Memory B cell (primary cell): ENCODE data around the gene PRSS23.

ENCODE experiments used
- ATAC-seq: fragments of 150-1000 bp; cut with Tn5 transposase; 2 replicates; pipeline ENCODE4 v1.10.0; 2021; ENCODE audit warnings: low read depth, mild to moderate bottlenecking, moderate library complexity
- DNase-seq, 2 donors: peaks; one replicate each; pipeline ENCODE4 v3.0.0; 2022; ENCODE audit warnings: low spot score in 2 of 2
- H3K27ac Mint-ChIP-seq: one replicate; pipeline ENCODE4 v1.8.0; 2022; ENCODE audit warnings: mild to moderate bottlenecking, moderate library complexity, mixed read lengths
- H3K27me3 Mint-ChIP-seq: one replicate; pipeline ENCODE4 v1.8.0; 2022; ENCODE audit warnings: mixed read lengths
- H3K36me3 Mint-ChIP-seq: one replicate; pipeline ENCODE4 v1.8.0; 2022; ENCODE audit warnings: mild to moderate bottlenecking, mixed read lengths
- H3K4me1 Mint-ChIP-seq: one replicate; pipeline ENCODE4 v1.8.0; 2022; ENCODE audit warnings: mixed read lengths
- H3K4me3 Mint-ChIP-seq: one replicate; pipeline ENCODE4 v1.8.0; 2022; ENCODE audit warnings: mild to moderate bottlenecking, moderate library complexity, mixed read lengths
- H3K9me3 Mint-ChIP-seq: one replicate; pipeline ENCODE4 v1.8.0; 2022; ENCODE audit warnings: mixed read lengths

PRSS23 gene

GRCh38 chr11:86781546-86781945 is 18.8 kb upstream of the PRSS23 start:
- no peaks in the 10 kb centered on the region for H3K9me3 Mint-ChIP-seq
- no peaks in the 10 kb centered on the region for H3K36me3 Mint-ChIP-seq
- H3K27ac Mint-ChIP-seq = no peak overlapping the region
- DNase-seq (no peak), ATAC-seq (no peak)
- H3K4me1 Mint-ChIP-seq = no peaks in the 10 kb centered on the region
- H3K27me3 Mint-ChIP-seq = peaks cover 2% of the 10 kb centered on the region
- H3K4me3 Mint-ChIP-seq = no peak overlapping the region

- Mint-ChIP-seq H3K36me3 (no peaks in the 10 kb centered on the region), H3K27me3 (peaks cover 5% of the 10 kb centered on the region), H3K9me3 (no peaks in the 10 kb centered on the region), H3K4me1 (no peaks in the 10 kb centered on the region), H3K27ac (no peak overlapping the region), H3K4me3 (no peak overlapping the region)
- DNase-seq = no peak
- no peak for ATAC-seq
Measured at GRCh38 chr11:86782742-86783141, 17.6 kb upstream of the PRSS23 start.

- ATAC-seq (no peak), DNase-seq (no peak)
- Mint-ChIP-seq H3K4me1 (no peaks in the 10 kb centered on the region), H3K4me3 (no peak overlapping the region), H3K36me3 (no peaks in the 10 kb centered on the region), H3K27ac (no peak overlapping the region), H3K27me3 (peaks cover 5% of the 10 kb centered on the region), H3K9me3 (no peaks in the 10 kb centered on the region)
Measured at GRCh38 chr11:86783661-86784060, 16.7 kb upstream of the PRSS23 start.

GRCh38 chr11:86784241-86784681 is 16.1 kb upstream of the PRSS23 start:
- H3K27ac Mint-ChIP-seq = no peak overlapping the region
- DNase-seq (no peak), ATAC-seq (no peak)
- no peaks in the 10 kb centered on the region for H3K4me1 Mint-ChIP-seq
- H3K9me3 Mint-ChIP-seq = no peaks in the 10 kb centered on the region
- no peaks in the 10 kb centered on the region for H3K36me3 Mint-ChIP-seq
- H3K4me3 Mint-ChIP-seq = no peak overlapping the region
- H3K27me3 Mint-ChIP-seq = peaks cover 5% of the 10 kb centered on the region

DNA sequence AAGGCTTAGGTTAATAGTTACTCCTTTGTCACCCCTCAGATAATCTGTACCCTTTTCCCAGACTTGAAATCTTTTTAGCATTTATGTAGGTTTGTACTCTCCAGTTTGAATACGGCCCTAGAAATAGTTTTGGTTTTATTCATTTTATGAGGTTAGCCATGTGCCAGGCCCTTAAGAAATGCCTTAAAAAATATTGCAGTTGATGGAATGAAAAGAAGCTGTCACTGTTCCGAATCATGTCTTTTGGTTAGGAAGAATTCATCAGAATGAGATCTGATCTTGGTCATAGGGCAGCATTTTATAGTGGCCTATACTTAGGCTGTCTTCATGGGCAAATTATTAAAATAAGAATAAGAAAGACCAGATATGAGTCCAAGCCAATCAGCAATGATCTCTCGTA is 14.8 kb upstream of the PRSS23 start:
- ATAC-seq (no peak), DNase-seq (no peak)
- H3K27ac Mint-ChIP-seq = no peak overlapping the region
- no peaks in the 10 kb centered on the region for H3K4me1 Mint-ChIP-seq
- peaks cover 5% of the 10 kb centered on the region for H3K27me3 Mint-ChIP-seq
- no peaks in the 10 kb centered on the region for H3K9me3 Mint-ChIP-seq
- H3K36me3 Mint-ChIP-seq = no peaks in the 10 kb centered on the region
- H3K4me3 Mint-ChIP-seq = no peak overlapping the region

DNA sequence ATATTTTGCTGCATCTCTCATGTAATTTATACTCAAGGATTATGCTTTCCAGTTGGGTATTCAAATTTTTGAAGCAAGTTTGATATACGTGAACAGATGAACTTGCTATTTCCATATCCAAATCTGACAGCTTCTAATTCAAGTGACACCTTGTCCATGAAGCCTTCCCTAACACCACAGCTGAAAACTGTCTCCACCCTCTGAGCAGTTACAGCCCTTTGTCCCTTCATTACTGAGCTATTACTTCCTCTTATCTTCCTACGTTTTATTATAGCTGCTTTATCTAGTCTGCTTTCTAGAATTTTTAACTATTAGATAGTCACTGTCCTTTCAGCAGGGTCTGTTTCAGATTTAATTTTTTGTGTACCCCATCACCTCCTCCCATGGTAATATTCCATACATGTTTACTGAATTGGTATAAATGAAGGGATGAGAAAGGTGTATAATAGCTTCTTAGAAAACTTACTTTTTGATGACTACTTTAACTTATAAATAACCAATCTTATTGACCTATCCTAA is 13.3 kb upstream of the PRSS23 start:
- H3K4me1 Mint-ChIP-seq = no peaks in the 10 kb centered on the region
- H3K27me3 Mint-ChIP-seq = peaks cover 5% of the 10 kb centered on the region
- no peak overlapping the region for H3K4me3 Mint-ChIP-seq
- no peaks in the 10 kb centered on the region for H3K9me3 Mint-ChIP-seq
- DNase-seq (no peak), ATAC-seq (no peak)
- no peaks in the 10 kb centered on the region for H3K36me3 Mint-ChIP-seq
- no peak overlapping the region for H3K27ac Mint-ChIP-seq

DNA sequence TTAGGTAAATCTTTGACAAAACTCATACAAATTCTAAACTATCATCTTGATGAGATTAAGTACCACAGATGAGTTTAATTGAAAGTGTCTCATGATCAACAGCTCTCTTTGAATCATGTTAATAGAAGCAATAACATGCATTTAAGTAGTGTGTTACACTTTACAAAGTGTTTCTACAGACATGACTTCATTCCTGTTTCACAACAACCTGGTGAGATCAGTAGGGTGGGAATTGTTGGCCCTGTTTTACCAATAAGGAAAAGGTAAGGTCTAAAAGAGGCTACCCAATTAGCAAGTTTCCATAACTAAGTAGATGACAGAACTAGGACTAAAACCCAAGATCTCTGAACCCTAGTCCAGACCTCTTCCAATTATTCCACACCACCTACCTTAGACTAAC is 12.7 kb upstream of the PRSS23 start:
- H3K4me1 Mint-ChIP-seq = no peaks in the 10 kb centered on the region
- no peak overlapping the region for H3K4me3 Mint-ChIP-seq
- no peak overlapping the region for H3K27ac Mint-ChIP-seq
- no peaks in the 10 kb centered on the region for H3K36me3 Mint-ChIP-seq
- no peaks in the 10 kb centered on the region for H3K9me3 Mint-ChIP-seq
- DNase-seq (no peak), ATAC-seq (no peak)
- H3K27me3 Mint-ChIP-seq = peaks cover 5% of the 10 kb centered on the region

DNA sequence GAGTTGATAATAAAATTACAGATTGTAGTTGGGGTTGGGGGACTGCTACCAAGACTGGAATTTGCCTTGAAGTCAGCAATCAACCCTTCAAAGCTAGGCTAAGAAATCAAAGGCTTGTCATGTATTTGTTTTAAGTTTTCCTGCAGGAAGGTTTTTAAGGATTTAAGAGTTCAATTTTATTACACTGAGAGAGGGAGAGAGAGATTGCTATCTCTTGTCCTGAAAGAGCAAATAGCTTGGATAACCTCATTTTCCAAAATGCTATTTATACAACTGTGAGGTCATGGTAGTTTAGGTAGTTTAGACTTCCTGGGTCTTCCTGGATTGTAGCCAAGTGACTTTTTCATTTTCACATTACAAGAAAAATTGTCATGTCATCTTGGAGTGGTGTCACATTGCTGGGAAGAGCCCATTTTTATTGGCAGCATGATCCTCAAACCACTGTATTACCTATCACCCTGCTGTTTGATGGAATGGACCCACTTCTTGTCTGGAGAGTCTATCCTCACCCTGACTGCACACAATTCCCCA is 10.1 kb upstream of the PRSS23 start:
- DNase-seq = no peak
- no peak overlapping the region for H3K4me3 Mint-ChIP-seq
- ATAC-seq = no peak
- H3K4me1 Mint-ChIP-seq = no peaks in the 10 kb centered on the region
- H3K27me3 Mint-ChIP-seq = peaks cover 7% of the 10 kb centered on the region
- H3K36me3 Mint-ChIP-seq = no peaks in the 10 kb centered on the region
- H3K27ac Mint-ChIP-seq = no peak overlapping the region
- no peaks in the 10 kb centered on the region for H3K9me3 Mint-ChIP-seq

GRCh38 chr11:86790867-86791849 is 9.2 kb upstream of the PRSS23 start:
- peaks cover 7% of the 10 kb centered on the region for H3K27me3 Mint-ChIP-seq
- no peaks in the 10 kb centered on the region for H3K9me3 Mint-ChIP-seq
- ATAC-seq (no peak), DNase-seq (no peak)
- H3K36me3 Mint-ChIP-seq = no peaks in the 10 kb centered on the region
- H3K27ac Mint-ChIP-seq = no peak overlapping the region
- H3K4me3 Mint-ChIP-seq = no peak overlapping the region
- no peaks in the 10 kb centered on the region for H3K4me1 Mint-ChIP-seq

DNA sequence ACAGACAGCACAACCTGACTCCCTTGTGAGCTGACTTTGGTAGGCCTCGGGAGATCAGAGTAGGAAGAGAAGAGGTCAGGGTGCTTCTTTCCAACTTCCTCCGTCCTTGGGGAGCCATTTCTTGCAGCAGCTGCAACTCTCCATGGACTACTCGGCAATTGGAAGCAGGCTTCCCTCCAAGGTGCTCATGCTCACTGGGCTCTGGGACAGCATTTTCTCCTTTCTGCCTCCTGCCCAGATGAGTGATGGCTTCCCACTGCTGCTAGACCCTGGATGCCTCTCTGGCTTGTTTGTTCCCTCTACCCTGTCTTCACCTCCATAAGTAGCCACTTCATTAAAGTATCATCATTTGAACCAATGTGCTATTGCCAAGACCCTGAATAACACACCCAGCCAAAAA is 8.2 kb upstream of the PRSS23 start:
- Mint-ChIP-seq H3K4me1 (no peaks in the 10 kb centered on the region), H3K27me3 (peaks cover 4% of the 10 kb centered on the region), H3K4me3 (no peak overlapping the region)

GRCh38 chr11:86793307-86793706 is 7.0 kb upstream of the PRSS23 start:
- Mint-ChIP-seq H3K4me3 (no peak overlapping the region), H3K36me3 (no peaks in the 10 kb centered on the region), H3K9me3 (no peaks in the 10 kb centered on the region), H3K27me3 (peaks cover 7% of the 10 kb centered on the region), H3K27ac (no peak overlapping the region), H3K4me1 (no peaks in the 10 kb centered on the region)
- no peak for ATAC-seq
- DNase-seq = no peak

More for the DNA sequence above, 8.2 kb upstream of the PRSS23 start:
- Mint-ChIP-seq H3K9me3 (no peaks in the 10 kb centered on the region), H3K27ac (no peak overlapping the region), H3K36me3 (no peaks in the 10 kb centered on the region)
- DNase-seq (no peak), ATAC-seq (no peak)

- H3K4me1 Mint-ChIP-seq = peaks cover 5% of the 10 kb centered on the region
- DNase-seq (no peak), ATAC-seq (no peak)
- H3K27me3 Mint-ChIP-seq = peaks cover 15% of the 10 kb centered on the region
- no peak overlapping the region for H3K27ac Mint-ChIP-seq
- no peaks in the 10 kb centered on the region for H3K36me3 Mint-ChIP-seq
- no peak overlapping the region for H3K4me3 Mint-ChIP-seq
- no peaks in the 10 kb centered on the region for H3K9me3 Mint-ChIP-seq
Measured at GRCh38 chr11:86795511-86795910, 4.8 kb upstream of the PRSS23 start.

DNA sequence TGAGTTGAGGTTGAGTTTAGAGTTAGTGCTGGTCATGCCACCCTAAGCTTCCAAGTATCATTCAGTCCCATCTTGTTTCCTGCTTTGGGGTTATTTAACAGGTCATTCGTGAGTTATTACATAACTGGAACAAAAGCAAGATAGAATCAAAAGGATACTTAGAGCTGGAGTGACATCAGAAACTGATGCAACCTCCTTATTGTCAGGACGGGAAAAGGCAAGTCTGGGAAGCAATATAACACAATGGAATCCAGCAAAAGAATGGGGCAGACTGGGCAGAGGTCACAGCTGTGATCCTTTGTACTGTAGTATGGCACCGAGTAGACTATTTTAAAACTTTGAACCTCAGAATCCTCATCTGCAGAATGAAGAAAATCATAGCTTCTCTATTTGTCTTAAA is 4.4 kb upstream of the PRSS23 start:
- no peak for ATAC-seq
- H3K27me3 Mint-ChIP-seq = peaks cover 17% of the 10 kb centered on the region
- H3K9me3 Mint-ChIP-seq = no peaks in the 10 kb centered on the region
- H3K4me3 Mint-ChIP-seq = no peak overlapping the region
- no peak overlapping the region for H3K27ac Mint-ChIP-seq
- H3K36me3 Mint-ChIP-seq = no peaks in the 10 kb centered on the region
- H3K4me1 Mint-ChIP-seq = peaks cover 7% of the 10 kb centered on the region
- DNase-seq = no peak

- no peak overlapping the region for H3K4me3 Mint-ChIP-seq
- peaks cover 8% of the 10 kb centered on the region for H3K4me1 Mint-ChIP-seq
- H3K36me3 Mint-ChIP-seq = no peaks in the 10 kb centered on the region
- ATAC-seq (no peak), DNase-seq (no peak)
- no peak overlapping the region for H3K27ac Mint-ChIP-seq
- no peaks in the 10 kb centered on the region for H3K9me3 Mint-ChIP-seq
- peaks cover 21% of the 10 kb centered on the region for H3K27me3 Mint-ChIP-seq
Measured at GRCh38 chr11:86797133-86797532, 3.2 kb upstream of the PRSS23 start.
